ENCODE data around the gene CDKN1C.

CDKN1C gene

GRCh38 chr11:2927121-2927800, 41.7 kb upstream of the CDKN1C start:
- Mint-ChIP-seq H3K27me3 (peaks cover 23% of the 10 kb centered on the region), H3K27ac (no peak overlapping the region), H3K4me3 (peak overlapping the region; percentile 65), H3K9me3 (no peaks in the 10 kb centered on the region), H3K4me1 (peaks cover 22% of the 10 kb centered on the region), H3K36me3 (ENCODE audit: low read depth) (no peaks in the 10 kb centered on the region)
- ATAC-seq: no peak
- no peak for DNase-seq

GRCh38 chr11:2926611-2927051, 41.1 kb upstream of the CDKN1C start:
- peaks cover 22% of the 10 kb centered on the region for H3K4me1 Mint-ChIP-seq
- no peak for DNase-seq
- ATAC-seq: no peak
- H3K36me3 Mint-ChIP-seq (ENCODE audit: low read depth): no peaks in the 10 kb centered on the region
- no peaks in the 10 kb centered on the region for H3K9me3 Mint-ChIP-seq
- no peak overlapping the region for H3K4me3 Mint-ChIP-seq
- peaks cover 23% of the 10 kb centered on the region for H3K27me3 Mint-ChIP-seq
- no peak overlapping the region for H3K27ac Mint-ChIP-seq

GRCh38 chr11:2924821-2925675, 39.5 kb upstream of the CDKN1C start:
- ATAC-seq (no peak), DNase-seq (no peak)
- Mint-ChIP-seq H3K9me3 (no peaks in the 10 kb centered on the region), H3K4me1 (peaks cover 15% of the 10 kb centered on the region), H3K27ac (no peak overlapping the region), H3K4me3 (no peak overlapping the region), H3K27me3 (peaks cover 23% of the 10 kb centered on the region), H3K36me3 (ENCODE audit: low read depth) (no peaks in the 10 kb centered on the region)

- Mint-ChIP-seq H3K9me3 (no peaks in the 10 kb centered on the region), H3K27me3 (peaks cover 21% of the 10 kb centered on the region)
Observed at GRCh38 chr11:2924381-2924780, 38.8 kb upstream of the CDKN1C start.

GRCh38 chr11:2923446-2924375, 38.1 kb upstream of the CDKN1C start:
- Mint-ChIP-seq H3K4me3 (no peak overlapping the region), H3K4me1 (peaks cover 9% of the 10 kb centered on the region), H3K27me3 (peaks cover 18% of the 10 kb centered on the region), H3K36me3 (ENCODE audit: low read depth) (no peaks in the 10 kb centered on the region), H3K27ac (no peak overlapping the region), H3K9me3 (no peaks in the 10 kb centered on the region)
- DNase-seq (no peak), ATAC-seq (no peak)

More at GRCh38 chr11:2924381-2924780, 38.8 kb upstream of the CDKN1C start:
- H3K4me3 Mint-ChIP-seq: no peak overlapping the region
- no peak for ATAC-seq
- no peak for DNase-seq
- H3K36me3 Mint-ChIP-seq (ENCODE audit: low read depth): no peaks in the 10 kb centered on the region
- peaks cover 12% of the 10 kb centered on the region for H3K4me1 Mint-ChIP-seq
- no peak overlapping the region for H3K27ac Mint-ChIP-seq

- Mint-ChIP-seq H3K4me3 (no peak overlapping the region), H3K27ac (no peak overlapping the region), H3K9me3 (no peaks in the 10 kb centered on the region), H3K36me3 (ENCODE audit: low read depth) (no peaks in the 10 kb centered on the region), H3K4me1 (peaks cover 2% of the 10 kb centered on the region), H3K27me3 (peaks cover 11% of the 10 kb centered on the region)
- DNase-seq: no peak
- ATAC-seq: no peak
Observed at GRCh38 chr11:2922655-2923054, 37.1 kb upstream of the CDKN1C start.

- no peak for ATAC-seq
- Mint-ChIP-seq H3K4me3 (no peak overlapping the region), H3K27ac (no peak overlapping the region), H3K36me3 (ENCODE audit: low read depth) (no peaks in the 10 kb centered on the region), H3K9me3 (no peaks in the 10 kb centered on the region), H3K27me3 (peaks cover 6% of the 10 kb centered on the region), H3K4me1 (no peaks in the 10 kb centered on the region)
- no peak for DNase-seq
Observed at GRCh38 chr11:2921742-2922493, 36.3 kb upstream of the CDKN1C start.

- peaks cover under 1% of the 10 kb centered on the region for H3K27me3 Mint-ChIP-seq
- no peak for ATAC-seq
- H3K27ac Mint-ChIP-seq: no peak overlapping the region
- no peak overlapping the region for H3K4me3 Mint-ChIP-seq
- H3K36me3 Mint-ChIP-seq (ENCODE audit: low read depth): no peaks in the 10 kb centered on the region
- no peaks in the 10 kb centered on the region for H3K9me3 Mint-ChIP-seq
- no peaks in the 10 kb centered on the region for H3K4me1 Mint-ChIP-seq
- no peak for DNase-seq
Observed at GRCh38 chr11:2921261-2921660, 35.7 kb upstream of the CDKN1C start.

GRCh38 chr11:2920343-2920742, 34.8 kb upstream of the CDKN1C start:
- Mint-ChIP-seq H3K36me3 (ENCODE audit: low read depth) (no peaks in the 10 kb centered on the region), H3K27me3 (no peaks in the 10 kb centered on the region)
- ATAC-seq: no peak

GRCh38 chr11:2919837-2920236, 34.3 kb upstream of the CDKN1C start:
- Mint-ChIP-seq H3K27ac (no peak overlapping the region), H3K4me1 (no peaks in the 10 kb centered on the region), H3K36me3 (ENCODE audit: low read depth) (no peaks in the 10 kb centered on the region), H3K9me3 (no peaks in the 10 kb centered on the region), H3K27me3 (no peaks in the 10 kb centered on the region), H3K4me3 (no peak overlapping the region)
- no peak for DNase-seq
- ATAC-seq: no peak

More at GRCh38 chr11:2920343-2920742, 34.8 kb upstream of the CDKN1C start:
- DNase-seq: no peak
- Mint-ChIP-seq H3K4me3 (no peak overlapping the region), H3K4me1 (no peaks in the 10 kb centered on the region), H3K9me3 (no peaks in the 10 kb centered on the region), H3K27ac (no peak overlapping the region)

- H3K27ac Mint-ChIP-seq: no peak overlapping the region
- H3K4me1 Mint-ChIP-seq: no peaks in the 10 kb centered on the region
- H3K4me3 Mint-ChIP-seq: no peak overlapping the region
- ATAC-seq: no peak
- no peaks in the 10 kb centered on the region for H3K9me3 Mint-ChIP-seq
- H3K27me3 Mint-ChIP-seq: no peaks in the 10 kb centered on the region
- H3K36me3 Mint-ChIP-seq (ENCODE audit: low read depth): no peaks in the 10 kb centered on the region
- no peak for DNase-seq
Observed at GRCh38 chr11:2919188-2919587, 33.6 kb upstream of the CDKN1C start.

GRCh38 chr11:2917842-2918490, 32.4 kb upstream of the CDKN1C start:
- Mint-ChIP-seq H3K27ac (no peak overlapping the region), H3K9me3 (no peaks in the 10 kb centered on the region), H3K4me3 (no peak overlapping the region), H3K4me1 (peaks cover 8% of the 10 kb centered on the region), H3K27me3 (no peaks in the 10 kb centered on the region), H3K36me3 (ENCODE audit: low read depth) (no peaks in the 10 kb centered on the region)
- ATAC-seq: no peak
- DNase-seq: no peak

- no peaks in the 10 kb centered on the region for H3K27me3 Mint-ChIP-seq
- no peaks in the 10 kb centered on the region for H3K9me3 Mint-ChIP-seq
- no peak overlapping the region for H3K27ac Mint-ChIP-seq
- peaks cover 8% of the 10 kb centered on the region for H3K4me1 Mint-ChIP-seq
- H3K4me3 Mint-ChIP-seq: no peak overlapping the region
- DNase-seq (no peak), ATAC-seq (no peak)
- no peaks in the 10 kb centered on the region for H3K36me3 Mint-ChIP-seq (ENCODE audit: low read depth)
Observed at GRCh38 chr11:2916892-2917645, 31.5 kb upstream of the CDKN1C start.

Measured in activated naive CD8-positive, alpha-beta T cell treated with anti-CD3 and anti-CD28 coated beads, Interleukin-2, amount 50 U/mL, for 24 hours (primary cell).